HepG2 (cell line): ENCODE data around the gene RGL1. TPM values are rescaled to one million over a fixed set of nuclear protein-coding genes. Genes with fewer than 3 reads are reported as not detected.

Experiments
- CEBPB ChIP-seq: IDR thresholded peaks from 2 replicates; pipeline ENCODE4 v1.6.1; 2011; ENCODE audit warnings: low read depth, low read length, improper control_type of control experiment, borderline replicate concordance
- CEBPG ChIP-seq: IDR thresholded peaks from 2 replicates; pipeline ENCODE4 v1.6.1; 2016
- EP300 ChIP-seq, 3 experiments: sonication (generic) in 1 of 3; formaldehyde crosslinking in 1 of 3; IDR thresholded peaks; 2 replicates each; pipeline versions ENCODE4 v1.5.1 to v1.6.1; 2011 to 2020; ENCODE audit warnings: low read depth in 2 of 3, low read length in 2 of 3, borderline replicate concordance in 1 of 3, improper control_type of control experiment in 1 of 3, mild to moderate bottlenecking in 1 of 3, missing genetic modification reagents in 1 of 3, moderate library complexity in 1 of 3
- FOXO4 ChIP-seq: sonication (generic); formaldehyde crosslinking; conservative IDR thresholded peaks from 2 replicates; pipeline ENCODE4 v1.8.1; 2023; ENCODE audit warnings: missing genetic modification reagents
- GATAD2A ChIP-seq: IDR thresholded peaks from 2 replicates; pipeline ENCODE4 v1.6.1; 2016
- HCFC1 ChIP-seq: fragments of 150-350 bp; IDR thresholded peaks from 2 replicates; pipeline ENCODE4 v1.6.1; 2014; ENCODE audit warnings: low read depth, low read length
- HMG20A ChIP-seq: IDR thresholded peaks from 2 replicates; pipeline ENCODE4 v1.6.1; 2016; ENCODE audit warnings: borderline replicate concordance
- HNF4A ChIP-seq: sonication (generic); formaldehyde crosslinking; IDR thresholded peaks from 2 replicates; pipeline ENCODE4 v1.4.0; 2020; ENCODE audit warnings: missing genetic modification reagents
- IKZF5 ChIP-seq: IDR thresholded peaks from 2 replicates; pipeline ENCODE4 v1.6.1; 2018; ENCODE audit warnings: missing genetic modification reagents, mild to moderate bottlenecking, missing compliant biosample characterization
- PLRG1 ChIP-seq: fragments of 450-650 bp; conservative IDR thresholded peaks from 2 replicates; pipeline ENCODE4 v1.6.1; 2016
- PPARG ChIP-seq: conservative IDR thresholded peaks from 2 replicates; pipeline ENCODE4 v1.6.1; 2016; ENCODE audit warnings: missing biosample characterization, missing genetic modification reagents
- RBFOX2 ChIP-seq: fragments of 200-400 bp; formaldehyde crosslinking; IDR thresholded peaks from 2 replicates; pipeline ENCODE4 v1.6.1; 2017; ENCODE audit warnings: low read depth, mild to moderate bottlenecking, low read length
- SOX6 ChIP-seq, 2 experiments: fragments of 450-650 bp in 1 of 2; sonication (generic) in 1 of 2; formaldehyde crosslinking in 1 of 2; IDR thresholded peaks; 2 replicates each; pipeline versions ENCODE4 v1.4.0 to v1.6.1; 2017 to 2020; ENCODE audit warnings: antibody characterized with exemption in 1 of 2, mild to moderate bottlenecking in 1 of 2, missing genetic modification reagents in 1 of 2
- TEF ChIP-seq: sonication (generic); formaldehyde crosslinking; IDR thresholded peaks from 2 replicates; pipeline ENCODE4 v1.5.0; 2020; ENCODE audit warnings: missing genetic modification reagents
- ZBTB26 ChIP-seq: IDR thresholded peaks from 2 replicates; pipeline ENCODE4 v1.6.1; 2016; ENCODE audit warnings: missing compliant biosample characterization, missing genetic modification reagents, borderline replicate concordance
- ZBTB7B ChIP-seq: sonication (generic); formaldehyde crosslinking; IDR thresholded peaks from 2 replicates; pipeline ENCODE4 v1.4.0; 2020; ENCODE audit warnings: missing genetic modification reagents
- ZNF234 ChIP-seq: sonication (generic); formaldehyde crosslinking; conservative IDR thresholded peaks from 2 replicates; pipeline ENCODE4 v1.5.1; 2020; ENCODE audit warnings: mild to moderate bottlenecking, missing genetic modification reagents
- ZNF7 ChIP-seq: IDR thresholded peaks from 2 replicates; pipeline ENCODE4 v1.6.1; 2016; ENCODE audit warnings: missing biosample characterization, missing genetic modification reagents
- polyA plus RNA-seq, 8 experiments: library from polyadenylated mRNA; depleted of rRNA in 3 of 8; stranded (reverse) in 7 of 8; unstranded in 1 of 8; fragments of >200 nt; fragmentation: Illumina TruSeq in 4 of 8; extraction: Trizol in 4 of 8; gene quantifications; 2 replicates each; pipeline versions ENCODE4 v1.2.1 to v1.2.3, GENCODE V29; 2011 to 2016; ENCODE audit warnings: low read depth in 4 of 8, missing spikeins in 1 of 8, mixed read lengths in 1 of 8; ENCODE audit not compliant: insufficient read depth in 1 of 8
- total RNA-seq, 5 experiments: library from RNA; depleted of rRNA; stranded (reverse); fragments of >200 nt; fragmentation: Illumina TruSeq; extraction: Trizol; gene quantifications; 2 replicates each; pipeline ENCODE4 v1.2.3, GENCODE V29; 2016; ENCODE audit warnings: low read depth in 1 of 5
- TF ChIP-seq, protein P1 (sequence below): sonication (generic); formaldehyde crosslinking; IDR thresholded peaks from 2 replicates; pipeline ENCODE4 v1.8.0; 2022; ENCODE audit warnings: missing genetic modification reagents, mild to moderate bottlenecking, moderate library complexity, borderline replicate concordance
- TF ChIP-seq, protein P2 (sequence below): IDR thresholded peaks from 2 replicates; pipeline ENCODE4 v1.6.1; 2012; ENCODE audit warnings: low read depth, low read length, improper control_type of control experiment

The RGL1 gene
- total and polyA plus RNA-seq, 2 of the 13 experiments (the other 11 are each of a cell fraction or from before 2014, with no cell fraction given), result 3.5 to 4.7 TPM

DNA sequence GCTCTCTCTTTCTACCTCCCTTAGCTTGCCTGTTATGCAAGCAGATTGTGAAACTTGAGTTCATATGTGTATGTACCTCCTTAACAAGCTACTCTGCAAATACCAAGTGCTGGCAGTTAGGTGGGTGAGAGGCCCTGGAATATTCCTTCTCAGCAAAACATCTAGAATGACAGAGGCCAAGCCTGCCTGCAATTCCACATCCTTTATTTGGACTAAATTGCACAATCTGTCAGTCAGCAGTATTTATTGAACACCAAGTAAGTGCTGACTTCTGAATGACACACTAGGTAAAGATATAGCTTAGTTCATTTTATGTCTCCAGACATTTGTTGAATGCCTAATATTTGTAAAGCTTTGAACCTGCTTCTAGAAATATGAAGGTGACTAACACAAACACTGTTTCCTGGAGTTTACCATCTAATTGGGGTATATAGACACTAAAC is 87.5 kb downstream of the RGL1 start (continued):
- TF ChIP-seq, protein P1, sequence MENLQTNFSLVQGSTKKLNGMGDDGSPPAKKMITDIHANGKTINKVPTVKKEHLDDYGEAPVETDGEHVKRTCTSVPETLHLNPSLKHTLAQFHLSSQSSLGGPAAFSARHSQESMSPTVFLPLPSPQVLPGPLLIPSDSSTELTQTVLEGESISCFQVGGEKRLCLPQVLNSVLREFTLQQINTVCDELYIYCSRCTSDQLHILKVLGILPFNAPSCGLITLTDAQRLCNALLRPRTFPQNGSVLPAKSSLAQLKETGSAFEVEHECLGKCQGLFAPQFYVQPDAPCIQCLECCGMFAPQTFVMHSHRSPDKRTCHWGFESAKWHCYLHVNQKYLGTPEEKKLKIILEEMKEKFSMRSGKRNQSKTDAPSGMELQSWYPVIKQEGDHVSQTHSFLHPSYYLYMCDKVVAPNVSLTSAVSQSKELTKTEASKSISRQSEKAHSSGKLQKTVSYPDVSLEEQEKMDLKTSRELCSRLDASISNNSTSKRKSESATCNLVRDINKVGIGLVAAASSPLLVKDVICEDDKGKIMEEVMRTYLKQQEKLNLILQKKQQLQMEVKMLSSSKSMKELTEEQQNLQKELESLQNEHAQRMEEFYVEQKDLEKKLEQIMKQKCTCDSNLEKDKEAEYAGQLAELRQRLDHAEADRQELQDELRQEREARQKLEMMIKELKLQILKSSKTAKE (CRISPR knock-in tag), result 0 out of 2 replicates have a peak, but pooled peaks have one; percentile 21
- TF ChIP-seq PPARG, result peak; percentile 96
- no peak for TF ChIP-seq FOXO4 (CRISPR knock-in tag)
- TF ChIP-seq, protein P2, sequence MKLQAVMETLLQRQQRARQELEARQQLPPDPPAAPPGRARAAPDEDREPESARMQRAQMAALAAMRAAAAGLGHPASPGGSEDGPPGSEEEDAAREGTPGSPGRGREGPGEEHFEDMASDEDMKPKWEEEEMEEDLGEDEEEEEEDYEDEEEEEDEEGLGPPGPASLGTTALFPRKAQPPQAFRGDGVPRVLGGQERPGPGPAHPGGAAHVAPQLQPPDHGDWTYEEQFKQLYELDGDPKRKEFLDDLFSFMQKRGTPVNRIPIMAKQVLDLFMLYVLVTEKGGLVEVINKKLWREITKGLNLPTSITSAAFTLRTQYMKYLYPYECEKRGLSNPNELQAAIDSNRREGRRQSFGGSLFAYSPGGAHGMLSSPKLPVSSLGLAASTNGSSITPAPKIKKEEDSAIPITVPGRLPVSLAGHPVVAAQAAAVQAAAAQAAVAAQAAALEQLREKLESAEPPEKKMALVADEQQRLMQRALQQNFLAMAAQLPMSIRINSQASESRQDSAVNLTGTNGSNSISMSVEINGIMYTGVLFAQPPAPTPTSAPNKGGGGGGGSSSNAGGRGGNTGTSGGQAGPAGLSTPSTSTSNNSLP, result peak; percentile 81
- TF ChIP-seq RBFOX2, result no peak
- TF ChIP-seq CEBPG (CRISPR knock-in tag), result peak; percentile 88
- TF ChIP-seq ZBTB7B, result no peak
- TF ChIP-seq IKZF5, result 0 out of 2 replicates have a peak, but pooled peaks have one; percentile 52
- peak; percentile 78 for TF ChIP-seq HMG20A
- peak in 1 of 2 experiments; percentile 79; a peak in 2 of 4 replicates for TF ChIP-seq EP300 (IDR thresholded peaks at IDR 0.05; ENCODE audit: low read depth in 2 of 2, low read length in 2 of 2)
- TF ChIP-seq EP300 (CRISPR knock-in tag; IDR thresholded peaks at IDR 0.05; ENCODE audit: borderline replicate concordance), result no peak
- TF ChIP-seq HNF4A (CRISPR knock-in tag), result peak; percentile 41
- no peak for TF ChIP-seq HCFC1
- TF ChIP-seq GATAD2A (CRISPR knock-in tag), result peak; percentile 89
- TF ChIP-seq PLRG1, result no peak
- TF ChIP-seq TEF, result peak; percentile 91
- TF ChIP-seq CEBPB, result peak; percentile 94
- no peak for TF ChIP-seq SOX6 (IDR thresholded peaks at IDR 0.05)
- TF ChIP-seq SOX6 (CRISPR knock-in tag; IDR thresholded peaks at IDR 0.05), result peak; percentile 34; the same call in 1 of the 2 replicates
- TF ChIP-seq ZBTB26 (CRISPR knock-in tag), result peak; percentile 73; the same call in 1 of the 2 replicates
- no peak for TF ChIP-seq ZNF234 (CRISPR knock-in tag)
- TF ChIP-seq ZNF7, result peak; percentile 93
